ENCODE data around the gene LAPTM5.
A peak's percentile ranks its signal among the peaks of the same experiment; 100 is the strongest.

LAPTM5 gene

DNA sequence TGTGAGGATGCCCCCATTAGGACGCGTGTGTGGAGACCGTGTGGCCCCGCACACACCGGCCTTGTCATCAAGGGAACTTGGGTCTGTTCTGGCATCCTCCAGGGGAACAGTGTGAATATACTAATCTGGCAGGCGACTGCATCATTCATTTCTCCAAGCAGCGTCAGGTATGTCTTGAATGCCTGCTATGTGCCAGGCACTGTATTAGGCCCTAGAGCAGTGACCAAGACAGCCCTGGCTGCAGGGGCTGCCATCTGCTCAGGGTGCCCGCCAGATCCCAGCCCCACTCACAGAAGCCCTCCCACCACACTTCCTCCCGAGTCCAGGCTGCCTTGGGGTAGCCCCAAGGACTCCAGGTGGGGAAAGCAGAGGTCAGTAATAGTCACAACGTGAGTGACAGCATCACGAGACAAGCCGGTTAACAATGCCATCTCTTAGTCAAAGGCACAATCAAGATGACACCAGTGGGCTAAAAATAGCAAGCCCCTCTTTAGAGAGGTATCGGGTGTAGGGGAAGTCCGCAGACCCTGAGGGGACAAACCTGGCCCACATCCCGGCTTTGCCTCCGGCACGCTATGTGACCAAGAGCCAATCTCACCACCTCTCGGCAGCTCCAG is 7.5 kb upstream of the LAPTM5 start:
- TF ChIP-seq, protein P1, sequence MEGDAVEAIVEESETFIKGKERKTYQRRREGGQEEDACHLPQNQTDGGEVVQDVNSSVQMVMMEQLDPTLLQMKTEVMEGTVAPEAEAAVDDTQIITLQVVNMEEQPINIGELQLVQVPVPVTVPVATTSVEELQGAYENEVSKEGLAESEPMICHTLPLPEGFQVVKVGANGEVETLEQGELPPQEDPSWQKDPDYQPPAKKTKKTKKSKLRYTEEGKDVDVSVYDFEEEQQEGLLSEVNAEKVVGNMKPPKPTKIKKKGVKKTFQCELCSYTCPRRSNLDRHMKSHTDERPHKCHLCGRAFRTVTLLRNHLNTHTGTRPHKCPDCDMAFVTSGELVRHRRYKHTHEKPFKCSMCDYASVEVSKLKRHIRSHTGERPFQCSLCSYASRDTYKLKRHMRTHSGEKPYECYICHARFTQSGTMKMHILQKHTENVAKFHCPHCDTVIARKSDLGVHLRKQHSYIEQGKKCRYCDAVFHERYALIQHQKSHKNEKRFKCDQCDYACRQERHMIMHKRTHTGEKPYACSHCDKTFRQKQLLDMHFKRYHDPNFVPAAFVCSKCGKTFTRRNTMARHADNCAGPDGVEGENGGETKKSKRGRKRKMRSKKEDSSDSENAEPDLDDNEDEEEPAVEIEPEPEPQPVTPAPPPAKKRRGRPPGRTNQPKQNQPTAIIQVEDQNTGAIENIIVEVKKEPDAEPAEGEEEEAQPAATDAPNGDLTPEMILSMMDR (IDR thresholded peaks at IDR 0.05; ENCODE audit: borderline replicate concordance, control extremely low read depth, extremely low read depth, insufficient read depth, missing control alignments), result no peak
- in situ Hi-C loops (cut with MboI; ENCODE audit: low sequenced_read_pairs, unreplicated experiment), result loop anchor here (5.0 kb wide), 1 partner anchor 33 kb away; no protein-coding TSS in a partner anchor
- DNase-seq (ENCODE audit: low spot score), result peak; percentile 79

DNA sequence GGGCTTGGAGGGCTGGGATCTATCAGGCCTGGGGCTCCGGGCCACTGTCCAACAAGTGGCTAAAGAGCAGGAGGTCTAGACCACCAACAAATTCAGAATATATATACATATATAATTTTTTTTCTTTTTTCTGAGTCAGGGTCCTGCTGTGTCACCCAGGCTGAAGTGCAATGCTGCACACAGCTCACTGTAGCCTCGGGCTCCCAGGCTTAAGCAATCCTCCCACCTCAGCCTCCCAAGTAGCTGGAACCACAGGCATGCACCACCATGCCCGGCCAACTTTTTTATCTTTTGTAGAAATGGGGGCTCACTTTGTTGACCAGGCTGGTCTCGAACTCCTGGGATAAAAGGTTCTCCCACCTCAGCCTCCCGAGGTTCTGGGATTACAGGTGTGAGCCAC is 6.8 kb upstream of the LAPTM5 start:
- no peak for DNase-seq (ENCODE audit: low spot score)
- TF ChIP-seq, protein P1 (IDR thresholded peaks at IDR 0.05; ENCODE audit: borderline replicate concordance, control extremely low read depth, extremely low read depth, insufficient read depth, missing control alignments), result no peak
- in situ Hi-C loops (cut with MboI; ENCODE audit: low sequenced_read_pairs, unreplicated experiment), result no loop called here

DNA sequence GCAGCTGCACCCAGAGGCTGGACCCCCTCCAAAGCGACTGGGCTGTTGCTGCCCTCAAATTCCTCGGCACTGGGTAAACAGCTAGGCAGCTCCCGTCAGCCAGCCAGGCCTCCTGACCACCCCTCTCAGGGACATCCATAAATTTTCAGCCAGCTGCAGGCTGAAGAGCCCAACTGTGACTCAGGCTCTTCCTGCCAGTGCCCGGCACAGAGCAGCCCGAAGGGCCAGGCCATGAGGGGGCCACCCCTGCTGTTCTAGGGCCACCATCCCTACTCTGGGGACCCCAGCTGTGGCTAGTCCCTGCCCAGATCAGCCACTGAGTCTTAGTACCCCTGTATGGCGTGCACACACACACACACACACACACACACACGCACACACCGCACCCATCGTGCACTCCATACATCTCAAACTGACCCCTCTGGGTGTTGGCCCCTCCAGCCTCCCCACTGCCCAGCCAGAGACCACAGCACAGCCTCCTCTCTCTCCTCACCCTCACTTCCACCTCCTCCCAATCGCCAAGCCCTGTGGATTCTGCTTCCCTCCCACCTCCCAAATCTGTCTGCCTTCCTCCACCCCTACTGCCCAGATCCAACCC is 6.2 kb upstream of the LAPTM5 start:
- in situ Hi-C loops (cut with MboI; ENCODE audit: low sequenced_read_pairs, unreplicated experiment), result no loop called here

DNA sequence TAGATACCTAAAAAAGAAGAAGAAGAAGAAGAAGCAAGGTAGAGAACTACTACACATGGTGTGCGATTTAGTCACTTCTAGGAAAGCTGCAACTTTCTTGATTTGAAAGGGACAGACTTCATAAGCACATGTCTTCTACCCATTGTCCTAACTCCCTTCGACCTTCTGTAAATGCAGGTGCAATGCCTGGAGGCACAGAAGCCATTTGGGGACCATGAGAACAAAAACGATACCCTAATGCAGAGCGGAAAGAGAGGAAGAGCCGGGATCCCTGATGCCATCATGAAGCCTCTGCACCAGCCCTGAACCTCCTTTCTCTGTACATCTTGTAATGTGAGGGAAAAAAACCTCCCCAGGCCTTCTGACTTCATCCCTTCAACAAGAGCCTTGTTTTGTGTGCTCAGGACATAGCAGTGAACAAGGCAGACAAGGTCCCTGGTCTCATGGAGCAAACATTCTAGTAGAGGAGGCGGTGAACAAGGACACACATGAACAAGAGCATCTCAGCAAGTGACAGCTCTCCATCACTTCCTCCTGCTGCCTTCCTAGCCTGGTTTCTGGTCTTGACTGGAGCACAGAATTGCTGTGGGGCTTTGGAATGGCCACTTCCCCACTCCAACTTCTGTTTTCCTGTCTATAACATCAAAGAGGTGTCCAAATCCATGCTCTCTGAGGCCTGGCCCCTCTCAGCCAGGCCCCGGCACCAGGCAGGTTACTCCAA is 5.5 kb upstream of the LAPTM5 start:
- no peak for DNase-seq (ENCODE audit: low spot score)
- TF ChIP-seq, protein P1 (IDR thresholded peaks at IDR 0.05; ENCODE audit: borderline replicate concordance, control extremely low read depth, extremely low read depth, insufficient read depth, missing control alignments), result no peak
- in situ Hi-C loops (cut with MboI; ENCODE audit: low sequenced_read_pairs, unreplicated experiment), result no loop called here

More for the DNA sequence above, 6.2 kb upstream of the LAPTM5 start:
- DNase-seq (ENCODE audit: low spot score), result no peak
- TF ChIP-seq, protein P1 (IDR thresholded peaks at IDR 0.05; ENCODE audit: borderline replicate concordance, control extremely low read depth, extremely low read depth, insufficient read depth, missing control alignments), result no peak

DNA sequence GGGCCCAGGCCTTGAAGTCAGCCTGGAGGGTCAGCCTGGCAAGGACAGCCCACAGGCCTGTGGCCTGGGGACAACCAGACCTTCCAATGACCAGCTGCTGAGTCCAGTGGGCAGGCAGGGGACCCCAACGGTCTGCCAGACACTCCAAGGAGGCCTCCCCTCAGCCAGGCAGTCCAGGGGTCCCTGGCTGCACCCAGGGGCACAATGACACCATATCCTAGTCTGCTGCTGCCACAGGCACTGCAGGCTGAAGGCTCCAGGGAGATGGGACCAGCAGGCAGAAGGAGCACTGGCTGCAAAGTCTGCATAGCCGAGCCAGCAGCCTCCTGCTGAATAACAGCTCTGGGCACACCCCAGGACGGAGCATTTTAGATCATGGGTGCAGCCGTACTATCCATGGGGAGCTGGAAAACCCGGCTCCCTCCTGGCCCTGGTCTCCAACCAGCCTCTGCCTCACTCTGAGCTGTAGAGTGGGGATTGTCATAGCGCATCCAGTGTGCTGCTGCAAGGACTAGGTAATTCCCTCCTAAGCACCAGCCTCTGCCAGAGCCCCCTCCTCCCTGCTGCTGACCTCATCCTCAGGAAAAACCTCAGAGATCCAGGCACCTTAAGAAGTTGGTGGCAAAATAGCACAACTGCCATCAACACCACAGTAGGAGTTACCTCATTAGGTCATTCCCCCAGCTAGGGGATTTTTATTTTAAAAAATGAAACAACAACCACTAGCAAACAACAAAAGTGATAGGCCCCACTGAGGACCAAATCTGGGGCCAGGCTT is 4.8 kb upstream of the LAPTM5 start:
- TF ChIP-seq, protein P1 (IDR thresholded peaks at IDR 0.05; ENCODE audit: borderline replicate concordance, control extremely low read depth, extremely low read depth, insufficient read depth, missing control alignments), result no peak
- peak; percentile 79 for DNase-seq (ENCODE audit: low spot score)
- in situ Hi-C loops (cut with MboI; ENCODE audit: low sequenced_read_pairs, unreplicated experiment), result no loop called here

Measured in GM13976 (cell line).